IPS DF 6.9 (cell line): ENCODE measurements around the gene RB1.
"Not testable (repeated sequence)": the region's sequence is repeated elsewhere in the genome, so short reads cannot be mapped to it uniquely, and the experiment has no call there.

ENCODE experiments used
- DNase-seq: peaks from one replicate; pipeline ENCODE4 v3.0.0-alpha.2; 2013; ENCODE audit warnings: low read depth, low spot score
- H3K27ac ChIP-seq: one replicate; pipeline ENCODE4 v1.5.1; 2013; ENCODE audit warnings: low read length, control low read depth
- H3K27me3 ChIP-seq: 2 replicates; pipeline ENCODE4 v1.6.1; 2013; ENCODE audit warnings: mild to moderate bottlenecking, low read length; ENCODE audit not compliant: control insufficient read depth, insufficient read depth
- H3K36me3 ChIP-seq: 2 replicates; pipeline ENCODE4 v1.6.1; 2013; ENCODE audit warnings: low read length; ENCODE audit not compliant: control insufficient read depth, insufficient read depth
- H3K4me1 ChIP-seq: 2 replicates; pipeline ENCODE4 v1.6.1; 2013; ENCODE audit warnings: low read length; ENCODE audit not compliant: control insufficient read depth, insufficient read depth
- H3K4me3 ChIP-seq: 2 replicates; pipeline ENCODE4 v1.5.1; 2013; ENCODE audit warnings: mild to moderate bottlenecking, low read length
- H3K9me3 ChIP-seq: 2 replicates; pipeline ENCODE4 v1.6.1; 2013; ENCODE audit warnings: low read length, inconsistent platforms; ENCODE audit not compliant: control insufficient read depth, insufficient read depth
- WGBS: extraction: QIAGEN DNeasy Blood & Tissue Kit; methylation state at CpG from one replicate; pipeline ENCODE4 v1.1.7; 2013; ENCODE audit warnings: mixed read lengths, missing lambda C conversion rate; ENCODE audit not compliant: insufficient read length, insufficient coverage; 5-methylcytosine and 5-hydroxymethylcytosine counted together

RB1 gene

DNA sequence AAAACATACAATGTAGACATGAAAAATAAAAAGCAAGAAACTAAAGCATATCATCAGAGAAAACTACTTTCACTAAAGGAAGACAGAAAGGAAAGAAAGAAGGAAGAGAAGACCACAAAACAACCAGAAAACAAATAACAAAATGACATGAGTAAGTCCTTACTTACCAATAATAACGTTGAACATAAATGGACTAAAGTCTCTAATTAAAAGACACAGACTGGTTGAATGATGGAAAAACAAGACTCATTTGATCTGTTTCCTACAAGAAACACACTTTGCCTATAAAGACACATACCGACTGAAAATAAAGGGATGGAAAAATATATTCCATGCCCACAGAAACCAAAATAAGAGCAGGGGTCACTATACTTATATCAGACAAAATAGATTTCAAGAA is 46.0 kb downstream of the RB1 start:
- Histone ChIP-seq H3K36me3 (no peaks in the 10 kb centered on the region), H3K4me1 (no peaks in the 10 kb centered on the region)
- WGBS = no CpG with 5 or more reads among the region's 2 CpGs

GRCh38 chr13:48353590-48353989 is 50.0 kb downstream of the RB1 start:
- H3K9me3 ChIP-seq = no peaks in the 10 kb centered on the region
- H3K27me3 ChIP-seq = no peaks in the 10 kb centered on the region
- H3K27ac ChIP-seq = no peak overlapping the region
- DNase-seq = no peak
- no peaks in the 10 kb centered on the region for H3K4me1 ChIP-seq
- WGBS = no CpG with 5 or more reads among the region's 2 CpGs
- H3K36me3 ChIP-seq = no peaks in the 10 kb centered on the region
- H3K4me3 ChIP-seq = no peak overlapping the region

More for the DNA sequence above, 46.0 kb downstream of the RB1 start:
- no peak overlapping the region for H3K4me3 ChIP-seq
- H3K9me3 ChIP-seq = no peaks in the 10 kb centered on the region
- no peak overlapping the region for H3K27ac ChIP-seq
- H3K27me3 ChIP-seq = no peaks in the 10 kb centered on the region
- no peak for DNase-seq

DNA sequence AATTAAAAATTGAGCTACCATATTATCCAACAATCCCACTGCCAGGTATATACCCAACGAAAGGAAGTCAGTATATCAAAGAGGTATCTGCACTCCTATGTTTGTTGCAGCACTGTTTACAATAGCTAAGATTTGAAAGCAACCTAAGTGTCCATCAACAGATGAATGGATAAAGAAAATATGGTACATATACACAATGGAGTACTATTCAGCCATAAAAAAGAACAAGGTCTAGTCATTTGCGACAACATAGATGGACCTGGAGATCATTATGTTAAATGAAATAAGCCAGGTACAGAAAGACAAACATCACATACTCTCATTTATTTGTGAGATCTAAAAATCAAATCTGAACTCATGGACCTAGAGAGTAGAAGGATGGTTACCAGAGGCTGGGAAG is 52.0 kb downstream of the RB1 start:
- no CpG with 5 or more reads among the region's 2 CpGs for WGBS
- not testable (repeated sequence) for DNase-seq, H3K9me3 ChIP-seq, H3K4me1 ChIP-seq, H3K4me3 ChIP-seq, H3K36me3 ChIP-seq, H3K27ac ChIP-seq, H3K27me3 ChIP-seq

DNA sequence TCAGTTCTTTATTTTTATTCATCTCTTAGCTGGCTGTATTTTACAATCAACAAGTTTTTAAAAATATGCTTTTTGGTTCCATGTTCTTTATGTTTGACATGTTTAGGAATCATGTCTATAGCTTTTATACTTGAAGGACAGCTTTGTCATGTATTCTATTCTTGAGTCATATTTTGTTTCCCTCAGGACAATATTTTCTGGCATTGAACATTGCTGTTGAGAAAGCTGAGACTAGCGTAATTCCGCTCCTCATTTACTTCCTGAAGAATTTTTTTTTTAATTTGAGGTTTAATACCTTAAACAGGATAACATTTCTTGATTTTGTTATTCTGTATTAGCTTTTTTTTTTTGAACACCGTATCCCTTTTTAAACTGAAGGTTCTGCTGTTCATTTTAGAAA is 53.2 kb downstream of the RB1 start:
- no CpG with 5 or more reads among the region's 3 CpGs for WGBS
- no peak for DNase-seq
- Histone ChIP-seq H3K4me3 (no peak overlapping the region), H3K36me3 (no peaks in the 10 kb centered on the region), H3K9me3 (no peaks in the 10 kb centered on the region), H3K27ac (no peak overlapping the region), H3K4me1 (no peaks in the 10 kb centered on the region), H3K27me3 (no peaks in the 10 kb centered on the region)

DNA sequence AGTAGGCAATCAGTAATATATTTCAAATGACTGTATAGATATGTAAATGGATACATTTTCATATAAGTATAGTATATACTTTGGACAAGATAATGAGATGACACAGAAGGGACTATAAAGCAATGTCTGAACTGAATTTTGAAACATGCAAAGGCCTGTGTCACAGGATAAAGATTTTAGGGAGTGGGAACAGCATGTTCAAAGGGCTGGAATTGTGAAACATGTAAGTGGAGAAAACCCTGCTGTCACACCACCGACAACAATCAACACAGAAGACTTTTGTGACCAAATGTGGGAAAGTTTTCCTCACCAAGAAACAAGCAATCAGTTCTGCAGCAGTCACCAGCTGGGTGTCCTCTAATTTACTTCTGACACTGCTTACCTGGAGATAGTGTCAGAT is 66.4 kb downstream of the RB1 start:
- no CpG with 5 or more reads among the region's 1 CpG for WGBS
- Histone ChIP-seq H3K4me1 (no peaks in the 10 kb centered on the region), H3K36me3 (no peaks in the 10 kb centered on the region), H3K27me3 (no peaks in the 10 kb centered on the region), H3K27ac (no peak overlapping the region), H3K9me3 (no peaks in the 10 kb centered on the region), H3K4me3 (no peak overlapping the region)
- no peak for DNase-seq

- WGBS = no CpG with 5 or more reads among the region's 2 CpGs
- no peaks in the 10 kb centered on the region for H3K27me3 ChIP-seq
- H3K4me1 ChIP-seq = no peaks in the 10 kb centered on the region
- H3K36me3 ChIP-seq = no peaks in the 10 kb centered on the region
- no peaks in the 10 kb centered on the region for H3K9me3 ChIP-seq
- no peak for DNase-seq
- no peak overlapping the region for H3K4me3 ChIP-seq
- H3K27ac ChIP-seq = no peak overlapping the region
These were observed 67.3 kb downstream of the RB1 start for GRCh38 chr13:48370815-48371214.

GRCh38 chr13:48377857-48378256 is 74.3 kb downstream of the RB1 start:
- no peak for DNase-seq
- Histone ChIP-seq H3K27me3 (no peaks in the 10 kb centered on the region), H3K4me3 (no peak overlapping the region), H3K27ac (no peak overlapping the region), H3K9me3 (no peaks in the 10 kb centered on the region), H3K4me1 (no peaks in the 10 kb centered on the region), H3K36me3 (no peaks in the 10 kb centered on the region)
- WGBS = no CpG with 5 or more reads among the region's 2 CpGs

DNA sequence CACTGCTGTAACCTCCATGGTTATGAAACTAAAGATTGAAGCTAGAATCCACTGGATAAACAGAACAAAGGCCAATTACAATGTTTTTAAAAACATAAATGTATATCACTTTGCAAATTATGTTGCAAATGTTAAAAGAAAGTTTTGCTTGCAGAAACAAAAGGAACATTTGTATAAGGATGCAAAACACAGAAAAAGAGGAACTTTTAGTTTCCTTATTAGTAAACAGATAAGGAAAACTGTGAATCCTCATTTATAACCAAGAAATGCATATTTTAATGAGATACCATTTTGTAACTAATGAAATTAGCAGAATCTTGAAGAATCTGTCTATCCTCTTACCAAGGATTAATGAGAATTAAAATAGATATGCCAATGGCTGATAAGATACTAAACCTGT is 77.0 kb downstream of the RB1 start:
- Histone ChIP-seq H3K36me3 (no peaks in the 10 kb centered on the region), H3K4me3 (no peak overlapping the region), H3K4me1 (no peaks in the 10 kb centered on the region), H3K27ac (no peak overlapping the region), H3K27me3 (no peaks in the 10 kb centered on the region), H3K9me3 (no peaks in the 10 kb centered on the region)
- DNase-seq = no peak

- H3K4me1 ChIP-seq = no peaks in the 10 kb centered on the region
- no peaks in the 10 kb centered on the region for H3K36me3 ChIP-seq
- no peak overlapping the region for H3K4me3 ChIP-seq
- no peak overlapping the region for H3K27ac ChIP-seq
- no peaks in the 10 kb centered on the region for H3K9me3 ChIP-seq
- WGBS = no CpG with 5 or more reads among the region's 2 CpGs
- DNase-seq = no peak
- no peaks in the 10 kb centered on the region for H3K27me3 ChIP-seq
These were observed 79.8 kb downstream of the RB1 start for GRCh38 chr13:48383384-48383783.

DNA sequence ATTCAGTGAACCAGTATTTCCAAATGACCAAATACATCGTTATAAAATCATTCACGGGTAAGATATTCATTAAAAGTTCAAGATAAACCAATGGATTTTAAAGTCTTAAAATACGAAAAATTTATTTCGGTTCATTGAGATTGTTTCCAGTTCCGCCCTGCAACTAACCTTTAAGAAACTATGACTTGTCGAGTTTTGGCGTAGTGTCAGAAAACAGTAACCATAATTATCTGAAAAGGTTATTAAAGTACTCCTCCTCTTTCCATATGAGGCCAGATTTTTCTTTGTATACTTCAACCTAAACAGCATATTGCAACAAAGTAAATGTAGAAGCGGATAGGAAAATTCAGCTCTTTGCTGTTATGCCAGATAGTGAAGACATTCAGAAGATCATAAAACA is 83.3 kb downstream of the RB1 start:
- no peak overlapping the region for H3K27ac ChIP-seq
- no CpG with 5 or more reads among the region's 8 CpGs for WGBS
- H3K36me3 ChIP-seq = no peaks in the 10 kb centered on the region

GRCh38 chr13:48391257-48391656 is 87.7 kb downstream of the RB1 start:
- H3K4me1 ChIP-seq = no peaks in the 10 kb centered on the region
- no peak overlapping the region for H3K27ac ChIP-seq
- WGBS = no CpG with 5 or more reads among the region's 3 CpGs
- H3K9me3 ChIP-seq = no peaks in the 10 kb centered on the region
- H3K27me3 ChIP-seq = no peaks in the 10 kb centered on the region
- H3K36me3 ChIP-seq = no peaks in the 10 kb centered on the region
- no peak for DNase-seq
- H3K4me3 ChIP-seq = no peak overlapping the region

More for the DNA sequence above, 83.3 kb downstream of the RB1 start:
- no peak overlapping the region for H3K4me3 ChIP-seq
- DNase-seq = no peak
- H3K4me1 ChIP-seq = no peaks in the 10 kb centered on the region
- H3K9me3 ChIP-seq = no peaks in the 10 kb centered on the region
- H3K27me3 ChIP-seq = no peaks in the 10 kb centered on the region
